ENCODE measurements around the gene OR56A5.

- TF ChIP-seq POLR2A (IDR thresholded peaks at IDR 0.05) (no peak), CTCF (IDR thresholded peaks at IDR 0.05) (no peak)
Measured at GRCh38 chr11:5986885-5987284, 18.6 kb upstream of the OR56A5 start, which contains the start of gene OR52L1.
